HCT116 (cell line): ENCODE results near the gene TARBP2. TPM values are rescaled to one million over a fixed set of nuclear protein-coding genes. Genes with fewer than 3 reads are reported as not detected.

Experiments used
- ATAC-seq: fragments of 200-7000 bp; cut with Tn5 transposase; 2 replicates; pipeline ENCODE4 v1.9.1; 2020; ENCODE audit warnings: mild to moderate bottlenecking, moderate library complexity
- BruUV-seq: library from RNA; stranded (reverse); fragments of 400-500 nt; replicated peaks from 2 replicates; lab custom pipeline; 2021; lab: Mats Ljungman, UMichigan
- CTCF ChIA-PET: fragments of 300-600 bp; sonication (Branson Sonifier 250); formaldehyde crosslinking; loops from one replicate; lab custom pipeline; 2021; ENCODE audit warnings: antibody characterized with exemption; lab: Charles Lee
- POLR2A ChIA-PET: fragments of 300-600, 350-600 bp; sonication (Branson Sonifier 250); formaldehyde crosslinking; loops from one replicate; lab custom pipeline; 2021; ENCODE audit warnings: antibody characterized with exemption; lab: Charles Lee
- RAD21 ChIA-PET, 2 experiments: fragments of 300-600 bp; sonication (Branson Sonifier 250); formaldehyde crosslinking; loops; one replicate each; lab custom pipeline; 2023; ENCODE audit warnings: low total read pairs in 2 of 2; ENCODE audit not compliant: uncharacterized antibody in 2 of 2, unreplicated experiment in 2 of 2, low non-redundant PET in 1 of 2; lab: Charles Lee
- DNase-seq: peaks from one replicate; pipeline ENCODE4 v3.0.0-alpha.2; 2010; ENCODE audit warnings: low read depth, low spot score
- H2AFZ ChIP-seq: fragments of 200-600 bp; shearing (Covaris generic), sonication (generic); 2 replicates; pipeline ENCODE4 v1.6.1; 2017; ENCODE audit warnings: low read depth, mixed run types, mixed read lengths, antibody characterized with exemption, low read length; ENCODE audit not compliant: poor library complexity, severe bottlenecking
- H3K27ac ChIP-seq: 2 replicates; pipeline ENCODE4 v1.5.1; 2012; ENCODE audit warnings: low read depth, low read length
- H3K27me3 ChIP-seq: fragments of 200-600 bp; sonication (generic); 2 replicates; pipeline ENCODE4 v1.6.1; 2016; ENCODE audit warnings: mixed run types, low read length, mixed read lengths; ENCODE audit not compliant: insufficient read depth
- H3K36me3 ChIP-seq, 2 experiments: fragments of 200-500 bp in 1 of 2; fragments of 200-600 bp in 1 of 2; sonication (Bioruptor generic) in 1 of 2; sonication (generic) in 1 of 2; 2 replicates each; pipeline versions ENCODE4 v1.5.1 to v1.6.1; 2014 to 2016; ENCODE audit warnings: low read length in 2 of 2, inconsistent platforms in 1 of 2, mixed read lengths in 1 of 2, mixed run types in 1 of 2; ENCODE audit not compliant: insufficient read depth in 2 of 2, control insufficient read depth in 1 of 2
- H3K4me1 ChIP-seq, 2 experiments: fragments of 200-600 bp in 1 of 2; sonication (generic) in 1 of 2; 2 replicates each; pipeline versions ENCODE4 v1.5.1 to v1.6.1; 2012 to 2017; ENCODE audit warnings: low read length in 2 of 2, inconsistent platforms in 1 of 2, mild to moderate bottlenecking in 1 of 2, mixed read lengths in 1 of 2, mixed run types in 1 of 2, moderate library complexity in 1 of 2; ENCODE audit not compliant: insufficient read depth in 2 of 2, control insufficient read depth in 1 of 2
- H3K4me2 ChIP-seq: fragments of 200-600 bp; sonication (generic); 2 replicates; pipeline ENCODE4 v1.6.1; 2017; ENCODE audit warnings: mixed run types, low read length, mixed read lengths
- H3K4me3 ChIP-seq, 2 experiments: fragments of 200-600 bp in 1 of 2; sonication (generic) in 1 of 2; replicated peaks in 1 of 2; 2 replicates each; pipeline ENCODE4 v1.5.1; 2011 to 2016; ENCODE audit warnings: low read length in 2 of 2, control low read depth in 1 of 2, low read depth in 1 of 2, mild to moderate bottlenecking in 1 of 2, mixed read lengths in 1 of 2, mixed run types in 1 of 2
- H3K79me2 ChIP-seq: fragments of 200-600 bp; sonication (generic); 2 replicates; pipeline ENCODE4 v1.6.1; 2017; ENCODE audit warnings: mild to moderate bottlenecking, mixed run types, low read length, moderate library complexity, mixed read lengths; ENCODE audit not compliant: insufficient read depth
- H3K9ac ChIP-seq: fragments of 200-600 bp; sonication (generic); 2 replicates; pipeline ENCODE4 v1.6.1; 2016; ENCODE audit warnings: low read length, mixed read lengths
- H3K9me2 ChIP-seq: fragments of 200-600 bp; sonication (generic), shearing (Covaris generic); 2 replicates; pipeline ENCODE4 v1.6.1; 2017; ENCODE audit warnings: mixed run types, mild to moderate bottlenecking, moderate library complexity; ENCODE audit not compliant: insufficient read depth
- H3K9me3 ChIP-seq, 2 experiments: fragments of 200-500 bp in 1 of 2; fragments of 200-600 bp in 1 of 2; sonication (Bioruptor generic) in 1 of 2; sonication (generic) in 1 of 2; 2 replicates each; pipeline ENCODE4 v1.6.1; 2014 to 2017; ENCODE audit warnings: low read length in 2 of 2, mixed read lengths in 2 of 2, inconsistent platforms in 1 of 2, low read depth in 1 of 2, mild to moderate bottlenecking in 1 of 2, mixed run types in 1 of 2, moderate library complexity in 1 of 2; ENCODE audit not compliant: control insufficient read depth in 1 of 2, insufficient read depth in 1 of 2
- H4K20me1 ChIP-seq: fragments of 200-600 bp; sonication (generic), shearing (Covaris generic); 2 replicates; pipeline ENCODE4 v1.6.1; 2017; ENCODE audit warnings: mixed run types, mild to moderate bottlenecking, moderate library complexity; ENCODE audit not compliant: insufficient read depth
- CEBPB ChIP-seq: IDR thresholded peaks from 2 replicates; pipeline ENCODE4 v1.6.1; 2012; ENCODE audit warnings: low read depth
- ELF1 ChIP-seq: IDR thresholded peaks from 2 replicates; pipeline ENCODE4 v1.6.1; 2012; ENCODE audit warnings: low read depth, borderline replicate concordance
- EZH2phosphoT487 ChIP-seq: fragments of 200-600 bp; IDR thresholded peaks from 2 replicates; pipeline ENCODE4 v1.6.1; 2018; ENCODE audit warnings: antibody characterized with exemption, borderline replicate concordance
- JUND ChIP-seq: IDR thresholded peaks from 2 replicates; pipeline ENCODE4 v1.6.1; 2012
- MAX ChIP-seq: IDR thresholded peaks from 2 replicates; pipeline ENCODE4 v1.6.1; 2012
- POLR2A ChIP-seq: IDR thresholded peaks from 2 replicates; pipeline ENCODE4 v1.7.0; 2011; ENCODE audit warnings: borderline replicate concordance; ENCODE audit not compliant: insufficient read depth, insufficient read length; ENCODE audit errors: extremely low read depth
- SIN3A ChIP-seq: IDR thresholded peaks from 2 replicates; pipeline ENCODE4 v1.6.1; 2012; ENCODE audit warnings: low read depth
- YY1 ChIP-seq: IDR thresholded peaks from 2 replicates; pipeline ENCODE4 v1.6.1; 2011; ENCODE audit warnings: low read length, low read depth, moderate library complexity, mild to moderate bottlenecking; ENCODE audit not compliant: insufficient replicate concordance; ENCODE audit errors: extremely low read depth
- ZBTB33 ChIP-seq: IDR thresholded peaks from 2 replicates; pipeline ENCODE4 v1.6.1; 2011; ENCODE audit warnings: mild to moderate bottlenecking, low read length, moderate library complexity; ENCODE audit not compliant: insufficient replicate concordance; ENCODE audit errors: extremely low read depth
- ZNF274 ChIP-seq: fragments of 200-500 bp; sonication (Bioruptor generic); IDR thresholded peaks from 2 replicates; pipeline ENCODE4 v1.6.1; 2014; ENCODE audit warnings: mild to moderate bottlenecking, low read depth, low read length, inconsistent platforms
- intact Hi-C: fragments of 100-400 bp; cut with micrococcal nuclease; formaldehyde crosslinking; loops from 2 replicates; pipeline ENCODE4 v1.10.0; 2022
- total RNA-seq: library from RNA; stranded (reverse); gene quantifications from one replicate; pipeline ENCODE4 v1.2.1, GENCODE V29; 2021; ENCODE audit not compliant: unreplicated experiment
- TF ChIP-seq, protein P1 (sequence below): IDR thresholded peaks from 2 replicates; pipeline ENCODE4 v1.6.1; 2012; ENCODE audit warnings: low read depth
- TF ChIP-seq, protein P2 (sequence below): IDR thresholded peaks from 2 replicates; pipeline ENCODE4 v1.6.1; 2012
- TF ChIP-seq, protein P3 (sequence below), 3 experiments: fragments of 200-600 bp in 1 of 3; sonication (generic) in 1 of 3; IDR thresholded peaks in 2 of 3; conservative IDR thresholded peaks in 1 of 3; 2 replicates each; pipeline ENCODE4 v1.5.1; 2012 to 2017; ENCODE audit warnings: low read depth in 2 of 3, low read length in 2 of 3, antibody characterized with exemption in 1 of 3, borderline replicate concordance in 1 of 3, control low read depth in 1 of 3, mild to moderate bottlenecking in 1 of 3, mixed read lengths in 1 of 3, mixed run types in 1 of 3, moderate library complexity in 1 of 3; ENCODE audit not compliant: insufficient read depth in 1 of 3

The TARBP2 gene
- total RNA-seq, 1 experiment from 2014 or later = 40.1 TPM

- TF ChIP-seq, protein P1, sequence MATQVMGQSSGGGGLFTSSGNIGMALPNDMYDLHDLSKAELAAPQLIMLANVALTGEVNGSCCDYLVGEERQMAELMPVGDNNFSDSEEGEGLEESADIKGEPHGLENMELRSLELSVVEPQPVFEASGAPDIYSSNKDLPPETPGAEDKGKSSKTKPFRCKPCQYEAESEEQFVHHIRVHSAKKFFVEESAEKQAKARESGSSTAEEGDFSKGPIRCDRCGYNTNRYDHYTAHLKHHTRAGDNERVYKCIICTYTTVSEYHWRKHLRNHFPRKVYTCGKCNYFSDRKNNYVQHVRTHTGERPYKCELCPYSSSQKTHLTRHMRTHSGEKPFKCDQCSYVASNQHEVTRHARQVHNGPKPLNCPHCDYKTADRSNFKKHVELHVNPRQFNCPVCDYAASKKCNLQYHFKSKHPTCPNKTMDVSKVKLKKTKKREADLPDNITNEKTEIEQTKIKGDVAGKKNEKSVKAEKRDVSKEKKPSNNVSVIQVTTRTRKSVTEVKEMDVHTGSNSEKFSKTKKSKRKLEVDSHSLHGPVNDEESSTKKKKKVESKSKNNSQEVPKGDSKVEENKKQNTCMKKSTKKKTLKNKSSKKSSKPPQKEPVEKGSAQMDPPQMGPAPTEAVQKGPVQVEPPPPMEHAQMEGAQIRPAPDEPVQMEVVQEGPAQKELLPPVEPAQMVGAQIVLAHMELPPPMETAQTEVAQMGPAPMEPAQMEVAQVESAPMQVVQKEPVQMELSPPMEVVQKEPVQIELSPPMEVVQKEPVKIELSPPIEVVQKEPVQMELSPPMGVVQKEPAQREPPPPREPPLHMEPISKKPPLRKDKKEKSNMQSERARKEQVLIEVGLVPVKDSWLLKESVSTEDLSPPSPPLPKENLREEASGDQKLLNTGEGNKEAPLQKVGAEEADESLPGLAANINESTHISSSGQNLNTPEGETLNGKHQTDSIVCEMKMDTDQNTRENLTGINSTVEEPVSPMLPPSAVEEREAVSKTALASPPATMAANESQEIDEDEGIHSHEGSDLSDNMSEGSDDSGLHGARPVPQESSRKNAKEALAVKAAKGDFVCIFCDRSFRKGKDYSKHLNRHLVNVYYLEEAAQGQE = no peak
- TF ChIP-seq POLR2A (no peak), YY1 (no peak)
- TF ChIP-seq, protein P2, sequence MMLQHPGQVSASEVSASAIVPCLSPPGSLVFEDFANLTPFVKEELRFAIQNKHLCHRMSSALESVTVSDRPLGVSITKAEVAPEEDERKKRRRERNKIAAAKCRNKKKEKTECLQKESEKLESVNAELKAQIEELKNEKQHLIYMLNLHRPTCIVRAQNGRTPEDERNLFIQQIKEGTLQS = no peak
Observed at GRCh38 chr12:53465679-53466078, 35.4 kb upstream of the TARBP2 start (continued).

DNA sequence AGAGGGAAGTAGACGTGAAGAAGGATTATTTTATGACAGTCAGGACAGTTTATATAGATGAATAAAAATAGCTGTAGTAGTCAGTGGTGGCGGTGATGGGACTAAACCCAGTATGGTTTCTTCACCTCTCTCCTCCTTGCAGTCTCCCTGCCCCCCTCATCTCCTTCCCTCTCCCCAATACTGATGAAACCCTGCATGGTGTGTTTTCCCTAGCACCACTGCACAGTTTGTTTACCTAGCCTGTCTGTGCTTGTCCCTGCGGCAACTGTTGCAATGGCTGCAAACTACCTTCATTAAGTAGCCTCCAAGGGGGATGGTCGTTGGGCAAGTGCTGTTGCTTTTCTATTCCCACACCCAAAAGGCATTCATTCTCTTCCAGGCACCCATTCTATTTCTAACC, 34.4 kb upstream of the TARBP2 start:
- H3K9ac ChIP-seq = no peak overlapping the region
- no peak overlapping the region for H3K27ac ChIP-seq
- CTCF ChIA-PET = no interaction called here
- intact Hi-C loops = no loop called here
- no peak overlapping the region for H3K4me3 ChIP-seq
- H3K27me3 ChIP-seq = no peaks in the 10 kb centered on the region
- POLR2A ChIA-PET = no interaction called here
- no peaks in the 10 kb centered on the region for H3K9me2 ChIP-seq
- BruUV-seq = no TSS peak
- peaks cover 94 to 96% of the 10 kb centered on the region in 2 experiments for H3K36me3 ChIP-seq
- H3K9me3 ChIP-seq = no peaks in the 10 kb centered on the region
- RAD21 ChIA-PET = no interaction called here
- no peak for TF ChIP-seq ZNF274
- TF ChIP-seq SIN3A = no peak
- TF ChIP-seq ZBTB33 = no peak
- no peak for TF ChIP-seq CEBPB
- no peak for TF ChIP-seq MAX
- TF ChIP-seq JUND = no peak
- no peak for TF ChIP-seq POLR2A
- TF ChIP-seq EZH2phosphoT487 = no peak
- no peak for TF ChIP-seq ELF1
- TF ChIP-seq, protein P3, sequence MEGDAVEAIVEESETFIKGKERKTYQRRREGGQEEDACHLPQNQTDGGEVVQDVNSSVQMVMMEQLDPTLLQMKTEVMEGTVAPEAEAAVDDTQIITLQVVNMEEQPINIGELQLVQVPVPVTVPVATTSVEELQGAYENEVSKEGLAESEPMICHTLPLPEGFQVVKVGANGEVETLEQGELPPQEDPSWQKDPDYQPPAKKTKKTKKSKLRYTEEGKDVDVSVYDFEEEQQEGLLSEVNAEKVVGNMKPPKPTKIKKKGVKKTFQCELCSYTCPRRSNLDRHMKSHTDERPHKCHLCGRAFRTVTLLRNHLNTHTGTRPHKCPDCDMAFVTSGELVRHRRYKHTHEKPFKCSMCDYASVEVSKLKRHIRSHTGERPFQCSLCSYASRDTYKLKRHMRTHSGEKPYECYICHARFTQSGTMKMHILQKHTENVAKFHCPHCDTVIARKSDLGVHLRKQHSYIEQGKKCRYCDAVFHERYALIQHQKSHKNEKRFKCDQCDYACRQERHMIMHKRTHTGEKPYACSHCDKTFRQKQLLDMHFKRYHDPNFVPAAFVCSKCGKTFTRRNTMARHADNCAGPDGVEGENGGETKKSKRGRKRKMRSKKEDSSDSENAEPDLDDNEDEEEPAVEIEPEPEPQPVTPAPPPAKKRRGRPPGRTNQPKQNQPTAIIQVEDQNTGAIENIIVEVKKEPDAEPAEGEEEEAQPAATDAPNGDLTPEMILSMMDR (IDR thresholded peaks at IDR 0.05 in 2 of 3, conservative IDR thresholded peaks at IDR 0.05 in 1 of 3; ENCODE audit: borderline replicate concordance in 1 of 3, insufficient read depth in 1 of 3, low read depth in 2 of 3, low read length in 2 of 3) = no peak
- H3K4me1 ChIP-seq = no peaks in the 10 kb centered on the region
- DNase-seq (no peak), ATAC-seq (no peak)
- peaks cover 99% of the 10 kb centered on the region for H3K79me2 ChIP-seq
- no peak overlapping the region for H3K4me2 ChIP-seq
- no peak overlapping the region for H2AFZ ChIP-seq
- peaks cover 40% of the 10 kb centered on the region; the same call in 1 of the 2 replicates for H4K20me1 ChIP-seq
